ENCODE measurements around the gene PAOX.
"Not testable (repeated sequence)": the region's sequence is repeated elsewhere in the genome, so short reads cannot be mapped to it uniquely, and the experiment has no call there.

GRCh38 chr10:133414401-133414800 is 35.3 kb downstream of the PAOX start:
- not testable (repeated sequence) for TF ChIP-seq CTCF (IDR thresholded peaks at IDR 0.05; ENCODE audit: low read depth, low read length); EZH2phosphoT487 (IDR thresholded peaks at IDR 0.05; ENCODE audit: low read depth)

Measured in OCI-LY3 (cell line).